Superior temporal gyrus (tissue), 1 donor: Measurements from ENCODE around the gene TATDN2.

Experiments
- DNase-seq: peaks from one replicate; pipeline ENCODE4 v3.0.0-alpha.2; 2016; ENCODE audit errors: extremely low spot score

The TATDN2 gene

DNA sequence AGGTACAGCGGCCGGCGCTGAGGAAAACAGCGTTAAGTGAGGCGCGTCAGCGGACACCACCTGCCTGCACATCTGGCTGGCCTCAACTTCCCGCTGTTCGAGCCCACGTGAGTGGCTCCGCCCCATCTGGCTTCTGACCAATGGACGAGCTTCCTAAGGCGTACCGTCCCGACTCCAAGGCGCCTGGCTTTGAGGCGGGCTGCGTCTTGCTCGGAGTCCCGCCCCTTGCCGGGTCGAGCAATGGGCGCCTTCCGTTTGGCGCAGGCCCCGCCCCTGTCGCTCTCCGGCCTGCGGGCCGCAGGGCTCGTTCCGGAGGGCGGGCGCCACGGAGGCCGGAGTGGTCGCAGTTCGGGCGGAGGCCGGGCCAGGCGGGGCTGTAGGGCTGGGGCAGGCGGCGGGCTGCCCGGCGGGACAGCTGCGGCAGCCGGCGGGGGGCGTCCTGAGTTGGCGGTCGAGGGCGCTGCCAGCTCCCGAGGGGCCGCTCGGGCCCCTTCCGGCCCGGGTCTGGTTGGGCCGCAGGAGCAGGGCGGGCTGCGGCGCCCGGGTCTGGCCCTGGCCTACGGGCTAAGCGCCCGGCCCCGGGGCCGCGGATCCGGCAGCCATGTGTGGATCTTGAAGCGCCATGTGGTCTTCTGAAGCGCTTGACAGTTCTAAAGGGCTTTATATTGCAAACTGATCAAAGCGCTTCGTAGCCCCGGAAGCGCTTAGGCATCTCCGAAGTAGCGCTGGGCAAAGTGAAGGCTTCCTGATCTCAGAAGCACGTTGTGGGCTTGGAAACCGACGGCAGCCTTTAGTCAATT lies at the start of gene TATDN2:
TATDN2 (plus strand) TSS at position 276 of the 800 bp plus-strand sequence. CDS start 742 bp downstream, outside the sequence.
- DNase-seq: peak; percentile 90

DNA sequence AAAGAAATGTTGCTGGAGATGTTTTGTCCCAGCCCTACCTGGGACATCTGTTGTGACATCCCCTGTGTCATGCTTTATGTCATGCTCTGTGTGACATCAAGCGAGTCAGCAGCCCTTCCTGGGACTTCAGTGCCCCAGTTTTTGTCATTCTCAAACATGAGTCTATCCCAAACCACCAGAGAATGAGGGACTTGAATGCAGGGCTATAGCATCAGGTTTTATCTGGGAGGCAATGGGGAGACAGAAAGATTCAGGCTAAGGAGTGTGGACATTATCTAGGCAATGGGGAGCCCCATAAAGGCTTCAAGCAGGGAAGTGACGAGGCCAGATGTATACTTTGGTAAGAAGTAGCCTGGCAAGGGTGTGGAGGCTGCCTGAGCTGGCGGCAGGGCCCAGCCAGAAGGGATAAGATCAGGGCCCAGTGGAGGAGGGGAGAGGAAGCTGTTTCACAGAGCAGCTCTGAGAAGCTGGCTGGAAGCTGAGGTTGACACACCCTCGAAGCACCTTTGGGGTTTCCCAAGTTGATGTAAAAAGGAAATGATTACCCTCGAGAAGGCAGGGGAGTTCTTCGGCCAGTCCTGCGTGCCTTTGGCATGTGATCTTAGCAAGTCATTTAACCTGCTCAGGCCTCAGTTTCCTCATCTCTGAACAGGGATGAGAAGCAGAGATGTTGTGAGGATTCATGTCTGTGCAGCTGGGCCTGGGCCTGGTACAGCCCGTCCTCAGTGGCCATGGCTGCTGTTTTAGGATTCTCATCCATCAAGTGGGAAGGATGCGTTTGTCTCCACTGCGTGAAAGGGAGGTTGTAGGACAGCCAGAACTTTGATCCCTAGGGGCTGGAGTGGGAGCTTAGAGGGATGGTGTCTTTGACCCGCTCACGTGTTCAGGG lies 49.3 kb upstream of the TATDN2 start:
- DNase-seq: peak; percentile 17

DNA sequence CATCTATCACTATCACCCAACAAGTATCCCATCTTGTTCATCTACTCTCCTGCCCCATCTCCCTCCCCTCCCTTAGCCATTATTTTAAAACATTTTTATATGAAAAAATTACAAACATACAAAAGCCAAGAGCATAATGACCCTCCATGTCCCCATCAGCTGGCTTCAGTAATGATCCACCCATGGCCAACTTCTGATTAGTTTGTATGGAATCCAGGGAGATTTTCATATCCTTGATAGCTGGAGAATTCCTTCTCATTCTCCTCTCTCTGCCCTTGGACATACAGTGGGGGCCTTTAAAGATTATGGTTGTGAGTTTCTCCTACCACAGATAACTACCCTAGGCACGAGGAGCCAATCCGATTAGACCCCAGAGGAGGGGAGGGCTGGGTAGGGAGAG lies 43.3 kb upstream of the TATDN2 start:
- DNase-seq: no peak

- peak; percentile 32 for DNase-seq
Measured at GRCh38 chr3:10205451-10206165, 42.7 kb upstream of the TATDN2 start.

DNA sequence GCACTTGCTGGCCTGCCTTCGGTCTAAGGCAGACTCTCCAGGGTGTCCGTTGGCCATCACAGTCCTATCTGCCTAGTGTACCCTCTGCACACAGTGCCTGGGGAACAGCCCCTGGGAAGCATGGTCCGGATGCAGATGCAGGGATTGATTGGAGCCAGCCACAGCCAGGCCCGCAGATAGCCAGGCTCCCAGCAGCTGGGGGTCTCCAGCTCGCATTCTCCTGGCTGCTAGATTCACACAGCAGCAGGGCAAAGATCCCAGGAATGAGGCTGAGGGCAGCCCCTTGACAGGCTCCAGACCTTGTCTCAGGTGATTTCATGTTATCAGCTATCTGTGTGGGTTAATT lies 42.1 kb upstream of the TATDN2 start:
- DNase-seq: no peak

- no peak for DNase-seq
Measured at GRCh38 chr3:10213156-10213792, 35.0 kb upstream of the TATDN2 start.

DNA sequence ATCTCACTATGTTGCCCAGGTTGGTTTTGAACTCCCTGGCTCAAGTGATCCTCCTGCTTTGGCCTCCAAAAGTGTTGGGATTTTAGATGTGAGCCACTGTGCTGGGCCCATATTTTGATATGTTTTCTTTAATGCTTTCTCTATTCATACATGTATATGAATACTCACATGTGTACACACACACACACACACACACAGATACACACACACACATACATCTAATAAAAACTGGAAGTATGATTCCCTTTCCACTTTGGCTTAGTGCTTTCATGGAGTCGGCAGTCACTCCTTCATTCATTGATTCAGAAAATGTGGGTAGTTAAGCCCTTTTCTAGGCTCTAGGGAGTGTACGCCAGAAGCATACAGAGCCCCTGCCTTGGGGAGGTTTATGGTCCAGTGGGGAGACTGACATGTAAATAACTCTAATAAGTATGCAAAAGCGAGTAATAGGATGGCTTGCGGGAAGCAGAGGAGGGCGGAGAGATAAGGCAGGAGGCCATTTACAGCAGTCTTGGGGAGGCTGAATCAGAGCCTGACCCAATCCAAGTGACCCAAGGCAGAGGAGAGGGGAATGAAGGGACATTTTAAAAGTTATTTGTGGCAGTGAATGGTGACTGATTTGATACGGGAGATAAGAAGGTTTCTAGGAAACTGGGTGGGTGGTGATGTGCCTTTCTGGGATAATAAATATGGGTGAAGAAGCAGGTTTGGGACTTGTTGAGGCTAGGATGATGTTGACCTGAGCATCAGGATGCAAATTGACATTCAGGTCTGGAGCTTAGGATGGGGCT lies 32.5 kb upstream of the TATDN2 start:
- DNase-seq: no peak

DNA sequence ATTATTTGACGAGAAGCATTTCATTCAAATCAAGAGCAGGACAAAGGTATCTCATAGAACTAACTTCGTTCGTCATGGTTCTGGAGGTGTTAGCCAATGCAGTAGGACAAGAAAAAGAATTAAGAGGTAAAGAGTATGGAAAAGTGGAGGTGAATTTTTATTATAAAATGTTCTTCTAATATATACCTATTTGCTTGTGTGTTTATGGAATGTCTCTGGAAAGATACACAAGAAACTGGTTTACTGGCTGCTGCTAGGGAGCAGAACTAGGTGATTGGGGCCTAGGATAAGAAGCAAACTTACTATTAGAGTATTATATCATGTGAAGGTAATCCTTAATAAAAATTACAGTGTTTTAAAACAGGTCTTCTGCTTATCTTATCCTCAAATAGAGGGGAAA lies 30.9 kb upstream of the TATDN2 start:
- DNase-seq: no peak

DNA sequence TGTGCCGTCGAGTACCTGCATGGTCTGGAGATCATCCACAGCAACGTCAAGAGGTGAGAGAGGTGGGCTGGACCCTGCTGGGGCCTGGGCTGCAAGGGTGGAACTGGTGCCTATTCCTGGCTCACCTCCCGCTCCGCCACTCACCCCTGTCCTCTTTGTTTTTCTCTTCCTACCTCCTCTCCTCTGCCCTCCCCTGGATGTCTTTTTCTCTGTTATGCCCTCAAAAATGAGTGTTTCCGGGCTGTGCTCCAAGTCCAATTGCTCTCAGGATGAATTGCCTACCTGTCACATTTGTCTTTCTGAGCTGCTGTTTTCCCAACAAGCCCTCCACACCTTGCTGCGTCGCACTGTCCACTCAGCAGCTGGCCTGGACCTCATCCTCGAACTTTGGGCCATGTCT lies 28.5 kb upstream of the TATDN2 start:
- no peak for DNase-seq

- no peak for DNase-seq
Measured at GRCh38 chr3:10223676-10224639, 24.3 kb upstream of the TATDN2 start.

DNA sequence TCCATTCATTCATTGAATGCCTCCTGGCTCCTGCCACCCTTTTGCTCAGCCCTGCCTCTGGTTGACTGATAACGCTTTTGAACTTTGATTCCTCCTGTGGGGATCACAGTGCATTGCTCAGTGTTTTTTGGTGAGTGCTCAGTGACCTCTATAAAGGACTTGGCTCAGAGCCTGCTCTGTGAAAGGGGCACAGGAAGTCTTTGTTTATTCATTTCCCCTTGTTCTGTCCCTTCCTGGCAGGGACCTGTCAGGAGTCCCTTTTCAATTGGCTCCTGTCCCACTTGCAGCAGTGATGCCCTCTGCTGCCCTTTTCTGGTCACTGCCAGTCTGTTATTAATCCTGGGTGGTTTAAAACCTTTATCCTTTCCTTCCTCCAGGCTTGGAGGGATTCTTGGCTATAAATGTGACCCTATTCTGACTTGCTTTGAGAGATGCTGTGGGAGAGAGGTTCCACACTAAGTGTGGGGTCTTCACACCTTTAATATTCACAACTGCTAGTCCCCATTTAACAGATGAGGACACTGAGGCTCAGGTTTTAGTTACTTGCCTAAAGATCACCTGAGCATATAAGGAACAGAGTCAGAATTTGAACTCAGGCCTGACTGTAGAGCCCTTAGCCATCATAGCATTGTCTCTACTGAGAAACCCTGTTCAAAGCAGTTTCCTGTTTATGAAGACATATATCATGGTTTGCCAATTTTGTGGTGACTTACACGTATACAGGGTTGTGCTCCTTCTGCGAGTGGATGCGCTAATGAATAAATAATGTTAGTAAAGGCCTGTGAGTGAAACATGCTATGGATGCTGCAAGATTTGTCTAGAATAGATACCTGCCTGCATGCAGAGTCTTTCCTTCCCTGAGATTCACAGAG lies 23.2 kb upstream of the TATDN2 start:
- DNase-seq: peak; percentile 95

GRCh38 chr3:10226293-10226692 lies 22.0 kb upstream of the TATDN2 start:
- DNase-seq: no peak

DNA sequence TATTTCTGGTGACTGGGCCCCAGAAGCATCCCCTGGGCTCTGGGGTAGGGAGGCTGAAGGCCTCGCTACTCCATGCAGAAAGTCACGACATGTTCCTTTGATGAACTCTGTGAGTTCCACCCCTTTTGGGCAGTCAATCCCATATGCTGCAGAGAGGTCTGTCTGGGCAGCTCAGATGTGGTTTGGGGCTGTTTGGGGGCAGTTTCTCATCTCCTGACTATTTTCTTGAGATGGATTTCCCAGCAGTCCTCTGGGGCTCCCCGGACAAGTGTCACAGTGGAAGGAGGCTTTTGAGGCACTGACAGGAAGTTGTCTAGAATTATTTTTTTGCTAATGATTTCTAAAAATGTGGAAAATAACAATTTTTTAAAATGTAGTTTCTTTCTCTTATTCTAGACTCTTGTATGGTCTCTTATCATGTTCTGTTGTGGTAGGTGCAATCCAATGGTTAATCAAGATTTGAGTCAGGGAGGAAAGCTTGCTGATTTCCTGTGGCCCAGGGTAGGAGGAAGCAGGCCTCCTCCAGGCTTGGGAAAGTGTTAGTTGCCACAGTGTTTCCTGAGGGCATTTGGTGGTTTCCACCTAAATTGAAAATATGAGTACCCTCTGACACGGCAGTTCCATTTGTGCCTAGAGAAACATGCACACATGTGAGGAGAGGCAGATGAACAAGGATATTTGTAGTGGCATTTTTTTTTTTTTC lies 19.9 kb upstream of the TATDN2 start:
- DNase-seq: no peak

- no peak for DNase-seq
Measured at GRCh38 chr3:10229576-10229975, 18.7 kb upstream of the TATDN2 start.

DNA sequence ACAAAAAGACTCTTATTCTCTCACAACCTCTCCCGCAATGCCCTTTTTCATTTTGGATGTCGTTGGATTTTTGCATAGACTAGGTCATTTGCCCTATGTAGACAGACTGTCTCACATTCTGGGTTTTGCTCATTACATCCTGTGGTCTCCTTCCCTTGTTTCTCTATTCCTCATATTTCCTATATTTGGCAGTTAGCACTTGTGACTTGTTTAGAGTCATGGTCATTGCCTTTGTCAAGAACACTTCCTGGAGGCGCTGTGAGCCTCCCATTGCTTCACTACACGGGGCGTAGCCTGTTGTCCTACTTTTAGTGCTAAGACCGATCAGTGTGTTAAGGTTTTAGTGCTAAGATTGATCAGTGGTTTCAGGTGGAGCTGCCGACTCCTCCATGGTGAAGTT lies 16.1 kb upstream of the TATDN2 start:
- no peak for DNase-seq

DNA sequence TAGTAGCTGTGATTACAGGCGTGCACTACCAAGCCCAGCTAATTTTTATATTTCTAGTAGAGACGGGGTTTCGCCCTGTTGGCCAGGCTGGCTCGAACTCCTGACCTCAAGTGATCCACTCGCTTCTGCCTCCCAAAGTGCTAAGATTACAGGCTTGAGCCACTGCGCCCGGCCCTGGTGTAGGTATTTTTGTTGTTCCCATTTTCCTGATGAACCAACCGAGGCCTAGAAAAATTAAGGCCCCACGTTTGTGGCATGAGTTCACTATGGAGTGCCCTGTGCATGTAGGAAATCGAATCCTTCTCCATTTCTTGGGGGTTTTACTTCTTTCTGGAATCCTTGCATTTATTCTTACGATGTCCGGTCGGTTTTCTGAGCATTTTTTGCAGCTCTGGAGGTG lies 14.3 kb upstream of the TATDN2 start:
- DNase-seq: no peak

GRCh38 chr3:10234526-10235230 lies 13.6 kb upstream of the TATDN2 start:
- no peak for DNase-seq

GRCh38 chr3:10235551-10235950 lies 12.7 kb upstream of the TATDN2 start:
- no peak for DNase-seq
